HG03139 (cell line): ENCODE data around the gene FADS1.

Source experiments
- ATAC-seq: cut with Tn5 transposase; IDR thresholded peaks from one replicate; pipeline ENCODE4 v1.9.1; 2021; ENCODE audit not compliant: unreplicated experiment

The FADS1 gene

GRCh38 chr11:61816736-61817455 lies at the start of gene FADS1:
FADS1 (minus strand) TSS chr11:61817003; CDS start chr11:61816929, 74 bp downstream.
- peak; percentile 38 for ATAC-seq

- no peak for ATAC-seq
Measured at GRCh38 chr11:61866231-61866957, 49.6 kb upstream of the FADS1 start.

GRCh38 chr11:61864814-61865775 lies 48.3 kb upstream of the FADS1 start:
- no peak for ATAC-seq

- ATAC-seq = no peak
Measured at GRCh38 chr11:61863548-61864081, 46.8 kb upstream of the FADS1 start.

- no peak for ATAC-seq
Measured at GRCh38 chr11:61862714-61863547, 46.1 kb upstream of the FADS1 start.

- no peak for ATAC-seq
Measured at GRCh38 chr11:61861634-61862033, 44.8 kb upstream of the FADS1 start.

- ATAC-seq = no peak
Measured at GRCh38 chr11:61860054-61860903, 43.5 kb upstream of the FADS1 start.

GRCh38 chr11:61855939-61856680 lies 39.3 kb upstream of the FADS1 start:
- no peak for ATAC-seq

GRCh38 chr11:61854966-61855714 lies 38.3 kb upstream of the FADS1 start:
- ATAC-seq = no peak

- ATAC-seq = no peak
Measured at GRCh38 chr11:61854206-61854895, 37.5 kb upstream of the FADS1 start.

- ATAC-seq = no peak
Measured at GRCh38 chr11:61853698-61854169, 36.9 kb upstream of the FADS1 start.

GRCh38 chr11:61851900-61852295 lies 35.1 kb upstream of the FADS1 start:
- no peak for ATAC-seq

- ATAC-seq = no peak
Measured at GRCh38 chr11:61851113-61851899, 34.5 kb upstream of the FADS1 start.

GRCh38 chr11:61850687-61851086 lies 33.9 kb upstream of the FADS1 start:
- ATAC-seq = no peak

- no peak for ATAC-seq
Measured at GRCh38 chr11:61848631-61849030, 31.8 kb upstream of the FADS1 start.

GRCh38 chr11:61847914-61848581 lies 31.2 kb upstream of the FADS1 start:
- ATAC-seq = no peak
